ENCODE results near the gene COA8.

The COA8 gene

GRCh38 chr14:103576371-103577024, 13.7 kb downstream of the COA8 start:
- TF ChIP-seq CTCF (IDR thresholded peaks at IDR 0.05; ENCODE audit: insufficient read depth, low read depth, low read length, missing control alignments), result no peak
- DNase-seq (ENCODE audit: low read depth), result no peak
- no peak overlapping the region for H3K4me3 ChIP-seq (ENCODE audit: low read depth, low read length)

GRCh38 chr14:103578401-103579075, 15.8 kb downstream of the COA8 start:
- no peak overlapping the region for H3K4me3 ChIP-seq (ENCODE audit: low read depth, low read length)
- TF ChIP-seq CTCF (IDR thresholded peaks at IDR 0.05; ENCODE audit: insufficient read depth, low read depth, low read length, missing control alignments), result no peak
- no peak for DNase-seq (ENCODE audit: low read depth)

- TF ChIP-seq CTCF (IDR thresholded peaks at IDR 0.05; ENCODE audit: insufficient read depth, low read depth, low read length, missing control alignments), result no peak
- H3K4me3 ChIP-seq (ENCODE audit: low read depth, low read length), result no peak overlapping the region
- DNase-seq (ENCODE audit: low read depth), result no peak
Measured at GRCh38 chr14:103581206-103581605, 18.4 kb downstream of the COA8 start.

GRCh38 chr14:103581954-103582703, 19.4 kb downstream of the COA8 start:
- no peak for TF ChIP-seq CTCF (IDR thresholded peaks at IDR 0.05; ENCODE audit: insufficient read depth, low read depth, low read length, missing control alignments)
- no peak for DNase-seq (ENCODE audit: low read depth)
- H3K4me3 ChIP-seq (ENCODE audit: low read depth, low read length), result no peak overlapping the region

- no peak for DNase-seq (ENCODE audit: low read depth)
- no peak for TF ChIP-seq CTCF (IDR thresholded peaks at IDR 0.05; ENCODE audit: insufficient read depth, low read depth, low read length, missing control alignments)
- H3K4me3 ChIP-seq (ENCODE audit: low read depth, low read length), result no peak overlapping the region
Measured at GRCh38 chr14:103584326-103584915, 21.7 kb downstream of the COA8 start.

GRCh38 chr14:103593577-103593976, 30.8 kb downstream of the COA8 start:
- H3K4me3 ChIP-seq (ENCODE audit: low read depth, low read length), result no peak overlapping the region
- DNase-seq (ENCODE audit: low read depth), result peak; percentile 82
- TF ChIP-seq CTCF (IDR thresholded peaks at IDR 0.05; ENCODE audit: insufficient read depth, low read depth, low read length, missing control alignments), result no peak

Data from GM12865 (cell line).